Vagina (tissue), 2 donors: Measurements from ENCODE around the gene PLRG1.

ENCODE experiments used
- CTCF ChIP-seq, 3 experiments: fragments of 450-650 bp in 2 of 3; fragments of 200-600 bp in 1 of 3; sonication (generic) in 1 of 3; IDR thresholded peaks; one replicate each; pipeline ENCODE4 v1.5.1; 2017 to 2019; ENCODE audit warnings: antibody characterized with exemption in 3 of 3, mild to moderate bottlenecking in 2 of 3, moderate library complexity in 2 of 3
- POLR2A ChIP-seq, 2 donors: fragments of 450-650 bp; IDR thresholded peaks; one replicate each; pipeline ENCODE4 v1.6.1; 2017; ENCODE audit warnings: antibody characterized with exemption in 2 of 2, mild to moderate bottlenecking in 2 of 2, moderate library complexity in 2 of 2

GRCh38 chr4:154503598-154503997 is 46.6 kb downstream of the PLRG1 start:
- no peak for TF ChIP-seq CTCF (IDR thresholded peaks at IDR 0.05)
- TF ChIP-seq POLR2A (IDR thresholded peaks at IDR 0.05): no peak
